SKM-1 (cell line): Measurements from ENCODE around the gene NAB2.

ENCODE experiments used
- DNase-seq: peaks from one replicate; lab custom pipeline; 2025; ENCODE audit not compliant: unreplicated experiment; lab: John Stamatoyannopoulos, UW

NAB2 gene

GRCh38 chr12:57129889-57130288 is 41.0 kb downstream of the NAB2 start:
- DNase-seq = no peak

- DNase-seq = no peak
Measured at GRCh38 chr12:57130941-57131340, 42.0 kb downstream of the NAB2 start.

GRCh38 chr12:57131896-57132744 is 43.2 kb downstream of the NAB2 start:
- no peak for DNase-seq

- no peak for DNase-seq
Measured at GRCh38 chr12:57133013-57133569, 44.2 kb downstream of the NAB2 start.

GRCh38 chr12:57133916-57134315 is 45.0 kb downstream of the NAB2 start:
- no peak for DNase-seq

- DNase-seq = no peak
Measured at GRCh38 chr12:57134949-57135348, 46.0 kb downstream of the NAB2 start.

GRCh38 chr12:57135527-57136326 is 46.8 kb downstream of the NAB2 start:
- DNase-seq = no peak

- DNase-seq = no peak
Measured at GRCh38 chr12:57138526-57139272, 49.8 kb downstream of the NAB2 start.

- DNase-seq = no peak
Measured at GRCh38 chr12:57139796-57140649, 51.1 kb downstream of the NAB2 start.

- no peak for DNase-seq
Measured at GRCh38 chr12:57141249-57141648, 52.3 kb downstream of the NAB2 start.

GRCh38 chr12:57142121-57142520 is 53.2 kb downstream of the NAB2 start:
- no peak for DNase-seq

GRCh38 chr12:57142727-57143126 is 53.8 kb downstream of the NAB2 start:
- no peak for DNase-seq

GRCh38 chr12:57143454-57143853 is 54.5 kb downstream of the NAB2 start:
- no peak for DNase-seq
